CD14-positive monocyte (primary cell): ENCODE measurements around the gene MYO1D. TPM values are rescaled to one million over a fixed set of nuclear protein-coding genes. Genes with fewer than 3 reads are reported as not detected.

Experiments used
- DNase-seq, 3 donors: peaks; one replicate each; pipeline ENCODE4 v3.0.0-alpha.2; 2011 to 2022
- H2AFZ ChIP-seq: 2 replicates; pipeline ENCODE4 v1.6.0; 2012; ENCODE audit warnings: mild to moderate bottlenecking, low read depth, low read length, inconsistent platforms; ENCODE audit not compliant: insufficient read depth, poor library complexity, severe bottlenecking
- H3K27ac ChIP-seq, 2 donors: 1 replicate in 1 of 2; 2 replicates in 1 of 2; pipeline ENCODE4 v1.5.1; 2012 to 2013; ENCODE audit warnings: low read length in 2 of 2, control low read depth in 1 of 2, inconsistent platforms in 1 of 2, low read depth in 1 of 2, mild to moderate bottlenecking in 1 of 2
- H3K27me3 ChIP-seq, 2 donors: one replicate each; pipeline versions ENCODE4 v1.6.0 to v1.6.1; 2011 to 2013; ENCODE audit warnings: low read length in 2 of 2; ENCODE audit not compliant: control insufficient read depth in 2 of 2, insufficient read depth in 2 of 2
- H3K36me3 ChIP-seq, 2 donors: replicated peaks in 1 of 2; 1 replicate in 1 of 2; 2 replicates in 1 of 2; pipeline versions ENCODE4 v1.5.1 to v1.6.1; 2012 to 2013; ENCODE audit warnings: low read length in 2 of 2, control low read depth in 1 of 2, inconsistent platforms in 1 of 2, mild to moderate bottlenecking in 1 of 2; ENCODE audit not compliant: insufficient read depth in 2 of 2, control insufficient read depth in 1 of 2
- H3K4me1 ChIP-seq, 2 donors: 1 replicate in 1 of 2; 2 replicates in 1 of 2; pipeline versions ENCODE4 v1.5.1 to v1.6.1; 2012 to 2013; ENCODE audit warnings: low read length in 2 of 2, control low read depth in 1 of 2, inconsistent platforms in 1 of 2, mild to moderate bottlenecking in 1 of 2, moderate library complexity in 1 of 2; ENCODE audit not compliant: insufficient read depth in 2 of 2, control insufficient read depth in 1 of 2
- H3K4me2 ChIP-seq: replicated peaks from 2 replicates; pipeline ENCODE3; 2012; ENCODE audit warnings: low read length, moderate library complexity, mild to moderate bottlenecking; ENCODE audit not compliant: poor library complexity, severe bottlenecking; ENCODE audit errors: extremely low read depth
- H3K4me3 ChIP-seq, 3 experiments: fragments of 200-600 bp in 1 of 3; sonication (generic) in 1 of 3; replicated peaks in 1 of 3; 1 replicate in 2 of 3; 2 replicates in 1 of 3; pipeline ENCODE4 v1.5.1; 2011 to 2013; ENCODE audit warnings: low read length in 3 of 3, mild to moderate bottlenecking in 3 of 3, control low read depth in 2 of 3, low read depth in 2 of 3, inconsistent platforms in 1 of 3, moderate library complexity in 1 of 3
- H3K79me2 ChIP-seq: 2 replicates; pipeline ENCODE4 v1.6.0; 2012; ENCODE audit warnings: mild to moderate bottlenecking, control low read depth, inconsistent platforms, low read length, moderate library complexity; ENCODE audit not compliant: insufficient read depth
- H3K9ac ChIP-seq: 2 replicates; pipeline ENCODE4 v1.6.0; 2017; ENCODE audit warnings: low read length, mild to moderate bottlenecking; ENCODE audit not compliant: insufficient read depth, poor library complexity, severe bottlenecking
- H3K9me3 ChIP-seq, 2 donors: replicated peaks in 1 of 2; 1 replicate in 1 of 2; 2 replicates in 1 of 2; pipeline versions ENCODE4 v1.5.1 to v1.6.1; 2012 to 2013; ENCODE audit warnings: low read length in 2 of 2, control low read depth in 1 of 2; ENCODE audit not compliant: control insufficient read depth in 1 of 2, insufficient read depth in 1 of 2
- H4K20me1 ChIP-seq: 2 replicates; pipeline ENCODE4 v1.6.0; 2012; ENCODE audit warnings: mild to moderate bottlenecking, low read length, control low read depth, moderate library complexity; ENCODE audit not compliant: insufficient read depth
- H3K27ac Mint-ChIP-seq, 7 donors: one replicate each; pipeline ENCODE4 v1.8.0; 2020; ENCODE audit warnings: mild to moderate bottlenecking in 7 of 7, mixed read lengths in 7 of 7, moderate library complexity in 6 of 7, inconsistent platforms in 2 of 7
- H3K27me3 Mint-ChIP-seq, 3 donors: one replicate each; pipeline ENCODE4 v1.8.0; 2021 to 2022; ENCODE audit warnings: low read depth in 3 of 3, mild to moderate bottlenecking in 3 of 3, mixed read lengths in 3 of 3, moderate library complexity in 3 of 3, inconsistent platforms in 1 of 3
- H3K36me3 Mint-ChIP-seq, 2 donors: one replicate each; pipeline ENCODE4 v1.8.0; 2020; ENCODE audit warnings: mixed read lengths in 2 of 2, inconsistent platforms in 1 of 2, mild to moderate bottlenecking in 1 of 2
- H3K4me1 Mint-ChIP-seq: one replicate; pipeline ENCODE4 v1.8.0; 2020; ENCODE audit warnings: mild to moderate bottlenecking, mixed read lengths
- H3K4me3 Mint-ChIP-seq, 2 donors: one replicate each; pipeline ENCODE4 v1.8.0; 2020; ENCODE audit warnings: mild to moderate bottlenecking in 2 of 2, mixed read lengths in 2 of 2, moderate library complexity in 1 of 2
- H3K9me3 Mint-ChIP-seq, 7 donors: one replicate each; pipeline ENCODE4 v1.8.0; 2020 to 2022; ENCODE audit warnings: mixed read lengths in 7 of 7, mild to moderate bottlenecking in 6 of 7, moderate library complexity in 6 of 7, inconsistent platforms in 2 of 7
- WGBS: methylation state at CpG from one replicate; pipeline ENCODE4 v1.1.5; 2013; ENCODE audit warnings: missing lambda C conversion rate; ENCODE audit not compliant: insufficient coverage; 5-methylcytosine and 5-hydroxymethylcytosine counted together
- intact Hi-C, 2 donors: fragments of 100-400 bp; cut with micrococcal nuclease; formaldehyde crosslinking; loops; one replicate each; pipeline versions ENCODE4 v1.15.0 to v1.15.1; 2023
- polyA plus RNA-seq, 3 donors: library from polyadenylated mRNA; depleted of rRNA in 1 of 3; unstranded in 2 of 3; stranded (reverse) in 1 of 3; fragments of 300-500 nt in 2 of 3; fragments of >200 nt in 1 of 3; fragmentation: Illumina TruSeq in 2 of 3; gene quantifications; 1 replicate in 2 of 3; 2 replicates in 1 of 3; pipeline ENCODE4 v1.2.3, GENCODE V29; 2012 to 2021
- TF ChIP-seq, protein P1 (sequence below): fragments of 200-600 bp; IDR thresholded peaks from one replicate; pipeline ENCODE4 v1.8.0; 2022; ENCODE audit warnings: antibody characterized with exemption, mild to moderate bottlenecking

Gene MYO1D
- polyA plus RNA-seq, 3 donors, result 0.22 to 0.39 (median 0.26) TPM

DNA sequence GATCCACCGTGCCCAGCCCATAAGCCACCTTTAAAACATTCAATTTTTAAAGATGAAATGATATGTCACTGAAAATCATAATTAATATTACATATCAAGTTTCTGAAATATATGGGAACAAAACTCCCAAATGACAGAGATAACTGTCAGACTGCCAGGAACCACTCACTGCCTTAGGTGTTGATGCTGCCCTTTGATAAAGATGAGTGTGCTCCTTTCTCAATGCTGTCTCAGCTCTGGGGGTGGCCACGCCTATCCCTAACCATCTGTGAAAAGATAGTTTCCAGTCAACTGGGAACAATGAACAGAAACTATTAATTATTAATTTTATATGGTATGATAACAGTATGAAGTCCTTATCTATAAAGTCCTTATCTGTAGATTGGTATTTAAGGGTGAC is 177.7 kb downstream of the MYO1D start:
- no peaks in the 10 kb centered on the region for H3K9me3 ChIP-seq
- Mint-ChIP-seq H3K27ac (no peak overlapping the region), H3K4me1 (no peaks in the 10 kb centered on the region), H3K36me3 (no peaks in the 10 kb centered on the region), H3K27me3 (no peaks in the 10 kb centered on the region), H3K9me3 (peaks cover 0 to 2% (median 0%) of the 10 kb centered on the region in 7 donors), H3K4me3 (no peak overlapping the region)
- H3K27me3 ChIP-seq, result no peaks in the 10 kb centered on the region
- TF ChIP-seq, protein P1, sequence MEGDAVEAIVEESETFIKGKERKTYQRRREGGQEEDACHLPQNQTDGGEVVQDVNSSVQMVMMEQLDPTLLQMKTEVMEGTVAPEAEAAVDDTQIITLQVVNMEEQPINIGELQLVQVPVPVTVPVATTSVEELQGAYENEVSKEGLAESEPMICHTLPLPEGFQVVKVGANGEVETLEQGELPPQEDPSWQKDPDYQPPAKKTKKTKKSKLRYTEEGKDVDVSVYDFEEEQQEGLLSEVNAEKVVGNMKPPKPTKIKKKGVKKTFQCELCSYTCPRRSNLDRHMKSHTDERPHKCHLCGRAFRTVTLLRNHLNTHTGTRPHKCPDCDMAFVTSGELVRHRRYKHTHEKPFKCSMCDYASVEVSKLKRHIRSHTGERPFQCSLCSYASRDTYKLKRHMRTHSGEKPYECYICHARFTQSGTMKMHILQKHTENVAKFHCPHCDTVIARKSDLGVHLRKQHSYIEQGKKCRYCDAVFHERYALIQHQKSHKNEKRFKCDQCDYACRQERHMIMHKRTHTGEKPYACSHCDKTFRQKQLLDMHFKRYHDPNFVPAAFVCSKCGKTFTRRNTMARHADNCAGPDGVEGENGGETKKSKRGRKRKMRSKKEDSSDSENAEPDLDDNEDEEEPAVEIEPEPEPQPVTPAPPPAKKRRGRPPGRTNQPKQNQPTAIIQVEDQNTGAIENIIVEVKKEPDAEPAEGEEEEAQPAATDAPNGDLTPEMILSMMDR, result no peak
- intact Hi-C loops, result no loop called here
- no peak overlapping the region for H3K4me2 ChIP-seq
- no peak for DNase-seq
- no peak overlapping the region for H3K4me3 ChIP-seq
- no CpG with 5 or more reads among the region's 2 CpGs for WGBS
- no peaks in the 10 kb centered on the region for H3K4me1 ChIP-seq
- no peaks in the 10 kb centered on the region for H3K79me2 ChIP-seq
- no peak overlapping the region for H3K9ac ChIP-seq
- no peak overlapping the region for H2AFZ ChIP-seq
- no peaks in the 10 kb centered on the region for H4K20me1 ChIP-seq
- H3K36me3 ChIP-seq, result no peaks in the 10 kb centered on the region
- no peak overlapping the region for H3K27ac ChIP-seq

DNA sequence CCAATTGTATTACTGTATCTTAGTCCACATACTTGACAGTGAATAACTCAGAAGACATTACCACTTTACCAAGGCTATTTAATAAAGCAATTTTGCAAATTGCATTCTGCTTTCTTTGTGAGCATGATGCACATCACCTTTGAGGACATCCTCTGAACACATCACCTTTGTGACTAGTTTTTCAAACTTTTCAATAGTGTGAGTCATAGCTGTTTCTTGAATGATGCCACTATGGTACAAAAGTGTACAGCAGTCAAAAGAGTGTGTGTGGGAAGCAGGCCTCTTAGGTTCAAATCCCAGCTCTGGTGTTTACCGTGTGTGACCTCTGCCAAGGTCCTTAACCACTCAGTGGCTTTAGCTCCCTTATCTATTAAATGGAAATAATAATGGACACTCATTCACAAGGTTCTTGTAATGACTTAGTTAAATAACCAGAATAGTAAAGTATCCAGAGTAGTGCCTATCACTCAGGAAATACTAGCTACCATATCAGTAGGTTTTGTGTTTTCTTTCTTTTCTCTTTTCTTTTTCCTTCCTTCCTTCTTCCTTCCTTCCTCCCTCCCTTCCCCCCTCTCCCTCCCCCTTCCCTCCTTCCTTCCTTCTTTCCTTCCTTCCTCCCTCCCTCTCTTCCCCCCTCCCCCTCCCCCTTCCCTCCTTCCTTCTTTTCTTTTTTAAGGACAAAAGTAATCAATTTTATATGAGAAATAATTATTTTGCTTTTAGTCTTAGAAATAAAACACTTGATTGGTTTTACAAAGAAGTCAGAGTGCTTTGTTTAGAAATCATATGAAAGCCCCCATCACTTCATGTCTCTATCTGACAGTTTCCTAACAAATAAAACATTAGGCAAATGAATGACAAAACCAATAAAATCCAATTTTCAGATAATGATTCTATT is 178.9 kb downstream of the MYO1D start:
- Mint-ChIP-seq H3K9me3 (peaks cover 0 to 2% (median 0%) of the 10 kb centered on the region in 7 donors), H3K27ac (no peak overlapping the region), H3K4me1 (no peaks in the 10 kb centered on the region), H3K4me3 (no peak overlapping the region), H3K27me3 (no peaks in the 10 kb centered on the region), H3K36me3 (no peaks in the 10 kb centered on the region)
- Histone ChIP-seq H3K4me3 (no peak overlapping the region), H3K27me3 (no peaks in the 10 kb centered on the region), H3K36me3 (no peaks in the 10 kb centered on the region), H2AFZ (no peak overlapping the region), H3K4me1 (no peaks in the 10 kb centered on the region), H4K20me1 (no peaks in the 10 kb centered on the region), H3K79me2 (no peaks in the 10 kb centered on the region), H3K9me3 (no peaks in the 10 kb centered on the region), H3K9ac (no peak overlapping the region), H3K4me2 (no peak overlapping the region), H3K27ac (no peak overlapping the region)
- DNase-seq, result no peak
- no CpG with 5 or more reads among the region's 1 CpG for WGBS
- TF ChIP-seq, protein P1, result no peak
- intact Hi-C loops, result no loop called here
